SK-N-SH (cell line): ENCODE measurements around the gene SLC38A8. TPM values are rescaled to one million over a fixed set of nuclear protein-coding genes. Genes with fewer than 3 reads are reported as not detected.

Experiments used
- CTCF ChIA-PET: fragments of 300-600, 350-600 bp; formaldehyde crosslinking; extraction: SDS; loops from one replicate; lab custom pipeline; 2021; lab: Yijun Ruan, JAX
- POLR2A ChIA-PET: fragments of 350-600 bp; sonication (Branson Sonifier 250); formaldehyde crosslinking; extraction: SDS; loops from one replicate; lab custom pipeline; 2020; ENCODE audit warnings: antibody characterized with exemption, inconsistent platforms; lab: Yijun Ruan, JAX
- DNase-seq: peaks from one replicate; pipeline ENCODE4 v3.0.0; 2012
- H2AFZ ChIP-seq: fragments of 200-600 bp; sonication (generic); 2 replicates; pipeline ENCODE4 v1.8.1; 2016; ENCODE audit warnings: antibody characterized with exemption, mild to moderate bottlenecking, low read depth
- H3F3A ChIP-seq: fragments of 200-600 bp; sonication (generic); replicated peaks from 2 replicates; pipeline ENCODE3; 2016; ENCODE audit warnings: antibody characterized with exemption, mild to moderate bottlenecking; ENCODE audit not compliant: insufficient read depth
- H3K27ac ChIP-seq, 2 experiments: fragments of 200-500 bp in 1 of 2; fragments of 200-600 bp in 1 of 2; sonication (Bioruptor generic) in 1 of 2; sonication (generic), shearing (Covaris generic) in 1 of 2; 2 replicates each; pipeline versions ENCODE4 v1.5.1 to v1.6.1; 2014 to 2016; ENCODE audit warnings: low read depth in 2 of 2, inconsistent platforms in 1 of 2, low read length in 1 of 2, mild to moderate bottlenecking in 1 of 2, mixed read lengths in 1 of 2
- H3K27me3 ChIP-seq: fragments of 200-600 bp; sonication (generic), shearing (Covaris generic); 2 replicates; pipeline ENCODE4 v1.6.1; 2016; ENCODE audit warnings: mixed run types; ENCODE audit not compliant: insufficient read depth
- H3K36me3 ChIP-seq, 2 experiments: fragments of 200-500 bp in 1 of 2; fragments of 200-600 bp in 1 of 2; sonication (Bioruptor generic) in 1 of 2; sonication (generic) in 1 of 2; replicated peaks in 1 of 2; 2 replicates each; pipeline versions ENCODE3 to v1.5.1; 2014 to 2016; ENCODE audit warnings: low read length in 1 of 2, mild to moderate bottlenecking in 1 of 2; ENCODE audit not compliant: insufficient read depth in 2 of 2, control insufficient read depth in 1 of 2
- H3K4me1 ChIP-seq, 2 experiments: fragments of 200-500 bp in 1 of 2; fragments of 200-600 bp in 1 of 2; sonication (Bioruptor generic) in 1 of 2; sonication (generic), shearing (Covaris generic) in 1 of 2; 2 replicates each; pipeline versions ENCODE4 v1.5.1 to v1.6.1; 2014 to 2016; ENCODE audit warnings: low read depth in 1 of 2, low read length in 1 of 2, mixed run types in 1 of 2; ENCODE audit not compliant: insufficient read depth in 2 of 2, control insufficient read depth in 1 of 2
- H3K4me2 ChIP-seq: fragments of 200-600 bp; sonication (generic), shearing (Covaris generic); 2 replicates; pipeline ENCODE4 v1.6.1; 2017; ENCODE audit warnings: mixed run types
- H3K4me3 ChIP-seq, 2 experiments: fragments of 200-500 bp in 1 of 2; fragments of 200-600 bp in 1 of 2; sonication (Bioruptor generic) in 1 of 2; sonication (generic), shearing (Covaris generic) in 1 of 2; 2 replicates each; pipeline versions ENCODE4 v1.5.1 to v1.8.1; 2014 to 2016; ENCODE audit warnings: low read depth in 2 of 2, inconsistent platforms in 1 of 2, low read length in 1 of 2, mild to moderate bottlenecking in 1 of 2, mixed read lengths in 1 of 2, moderate library complexity in 1 of 2
- H3K79me2 ChIP-seq: fragments of 200-600 bp; sonication (generic); 2 replicates; pipeline ENCODE4 v1.8.1; 2017; ENCODE audit warnings: mild to moderate bottlenecking; ENCODE audit not compliant: insufficient read depth
- H3K9ac ChIP-seq: fragments of 200-600 bp; sonication (generic); 2 replicates; pipeline ENCODE4 v1.6.1; 2017; ENCODE audit warnings: mixed run types
- H3K9me2 ChIP-seq: fragments of 200-600 bp; sonication (generic); 2 replicates; pipeline ENCODE4 v1.6.1; 2017; ENCODE audit warnings: mixed run types
- H3K9me3 ChIP-seq: fragments of 200-600 bp; sonication (generic); 2 replicates; pipeline ENCODE4 v1.6.1; 2017; ENCODE audit warnings: mixed run types, mild to moderate bottlenecking, moderate library complexity
- H4K20me1 ChIP-seq: fragments of 200-600 bp; sonication (generic); 2 replicates; pipeline ENCODE4 v1.6.1; 2017; ENCODE audit warnings: mild to moderate bottlenecking, mixed run types; ENCODE audit not compliant: insufficient read depth
- CHD2 ChIP-seq: fragments of 150-350 bp; IDR thresholded peaks from 2 replicates; pipeline ENCODE4 v1.6.1; 2018; ENCODE audit warnings: low read length; ENCODE audit not compliant: partially characterized antibody
- CTCF ChIP-seq: fragments of 200-600 bp; sonication (generic); IDR thresholded peaks from 2 replicates; pipeline ENCODE4 v1.6.1; 2017; ENCODE audit warnings: antibody characterized with exemption, mild to moderate bottlenecking, moderate library complexity
- EZH2phosphoT487 ChIP-seq: fragments of 200-600 bp; sonication (generic); IDR thresholded peaks from 2 replicates; pipeline ENCODE4 v1.6.1; 2017; ENCODE audit warnings: low read depth, mixed run types, mild to moderate bottlenecking, antibody characterized with exemption, moderate library complexity, borderline replicate concordance
- FOXJ3 ChIP-seq: sonication (generic); formaldehyde crosslinking; IDR thresholded peaks from 2 replicates; pipeline ENCODE4 v1.5.1; 2020; ENCODE audit warnings: mild to moderate bottlenecking, missing genetic modification reagents
- GABPA ChIP-seq: IDR thresholded peaks from 2 replicates; pipeline ENCODE4 v1.4.0; 2012; ENCODE audit warnings: low read depth, mild to moderate bottlenecking
- IRF3 ChIP-seq: fragments of 150-350 bp; IDR thresholded peaks from 2 replicates; pipeline ENCODE4 v1.6.1; 2016; ENCODE audit warnings: mild to moderate bottlenecking, low read depth, low read length
- MEF2A ChIP-seq: IDR thresholded peaks from 2 replicates; pipeline ENCODE4 v1.4.0; 2012; ENCODE audit warnings: low read depth, borderline replicate concordance
- NFIC ChIP-seq: IDR thresholded peaks from 2 replicates; pipeline ENCODE4 v1.4.0; 2012; ENCODE audit warnings: borderline replicate concordance
- NRF1 ChIP-seq: IDR thresholded peaks from 2 replicates; pipeline ENCODE4 v1.6.1; 2012; ENCODE audit warnings: low read depth, mild to moderate bottlenecking, low read length
- POLR2AphosphoS5 ChIP-seq: IDR thresholded peaks from 2 replicates; pipeline ENCODE4 v1.6.1; 2012; ENCODE audit warnings: low read depth, low read length
- RAD21 ChIP-seq: IDR thresholded peaks from 2 replicates; pipeline ENCODE4 v1.6.1; 2012; ENCODE audit warnings: mild to moderate bottlenecking, low read length
- RCOR1 ChIP-seq: fragments of 150-350 bp; IDR thresholded peaks from 2 replicates; pipeline ENCODE4 v1.6.1; 2017; ENCODE audit warnings: antibody characterized with exemption, low read length
- RXRA ChIP-seq: IDR thresholded peaks from 2 replicates; pipeline ENCODE4 v1.4.0; 2012; ENCODE audit warnings: low read depth, mild to moderate bottlenecking, borderline replicate concordance
- SIN3A ChIP-seq: IDR thresholded peaks from 2 replicates; pipeline ENCODE4 v1.6.1; 2012; ENCODE audit warnings: low read depth, mild to moderate bottlenecking, low read length, moderate library complexity, borderline replicate concordance
- SMC3 ChIP-seq: IDR thresholded peaks from 2 replicates; pipeline ENCODE4 v1.6.1; 2012; ENCODE audit warnings: low read depth, low read length, improper control_type of control experiment
- USF1 ChIP-seq: IDR thresholded peaks from 2 replicates; pipeline ENCODE4 v1.4.0; 2012; ENCODE audit warnings: low read depth, borderline replicate concordance
- WGBS: methylation state at CpG from one replicate; pipeline ENCODE4 v1.1.6; 2017; ENCODE audit warnings: low lambda C conversion rate; 5-methylcytosine and 5-hydroxymethylcytosine counted together
- polyA plus RNA-seq, 3 experiments: library from polyadenylated mRNA; depleted of rRNA; stranded (reverse); fragments of >200 nt; gene quantifications; 2 replicates each; pipeline ENCODE4 v1.2.3, GENCODE V29; 2012
- TF ChIP-seq, protein P1 (sequence below): IDR thresholded peaks from 2 replicates; pipeline ENCODE4 v1.4.0; 2012; ENCODE audit warnings: low read depth, borderline replicate concordance
- TF ChIP-seq, protein P2 (sequence below): IDR thresholded peaks from 2 replicates; pipeline ENCODE4 v1.4.0; 2012; ENCODE audit warnings: low read depth
- TF ChIP-seq, protein P3 (sequence below): IDR thresholded peaks from 2 replicates; pipeline ENCODE4; 2012
- TF ChIP-seq, protein P4 (sequence below): fragments of 150-350 bp; IDR thresholded peaks from 2 replicates; pipeline ENCODE4 v1.6.1; 2017; ENCODE audit warnings: antibody characterized with exemption, low read length, low read depth, borderline replicate concordance

SLC38A8 gene
- polyA plus RNA-seq, 1 of the 3 experiments (the other 2 are of a cell fraction): not detected

GRCh38 chr16:84004442-84004841, 38.2 kb downstream of the SLC38A8 start:
- no peak for TF ChIP-seq CTCF
- no peak for TF ChIP-seq EZH2phosphoT487
- TF ChIP-seq, protein P1, sequence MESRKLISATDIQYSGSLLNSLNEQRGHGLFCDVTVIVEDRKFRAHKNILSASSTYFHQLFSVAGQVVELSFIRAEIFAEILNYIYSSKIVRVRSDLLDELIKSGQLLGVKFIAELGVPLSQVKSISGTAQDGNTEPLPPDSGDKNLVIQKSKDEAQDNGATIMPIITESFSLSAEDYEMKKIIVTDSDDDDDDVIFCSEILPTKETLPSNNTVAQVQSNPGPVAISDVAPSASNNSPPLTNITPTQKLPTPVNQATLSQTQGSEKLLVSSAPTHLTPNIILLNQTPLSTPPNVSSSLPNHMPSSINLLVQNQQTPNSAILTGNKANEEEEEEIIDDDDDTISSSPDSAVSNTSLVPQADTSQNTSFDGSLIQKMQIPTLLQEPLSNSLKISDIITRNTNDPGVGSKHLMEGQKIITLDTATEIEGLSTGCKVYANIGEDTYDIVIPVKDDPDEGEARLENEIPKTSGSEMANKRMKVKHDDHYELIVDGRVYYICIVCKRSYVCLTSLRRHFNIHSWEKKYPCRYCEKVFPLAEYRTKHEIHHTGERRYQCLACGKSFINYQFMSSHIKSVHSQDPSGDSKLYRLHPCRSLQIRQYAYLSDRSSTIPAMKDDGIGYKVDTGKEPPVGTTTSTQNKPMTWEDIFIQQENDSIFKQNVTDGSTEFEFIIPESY: no peak
- no peak for TF ChIP-seq FOXJ3
- TF ChIP-seq, protein P2, sequence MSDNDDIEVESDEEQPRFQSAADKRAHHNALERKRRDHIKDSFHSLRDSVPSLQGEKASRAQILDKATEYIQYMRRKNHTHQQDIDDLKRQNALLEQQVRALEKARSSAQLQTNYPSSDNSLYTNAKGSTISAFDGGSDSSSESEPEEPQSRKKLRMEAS: no peak
- no peak for TF ChIP-seq RCOR1
- TF ChIP-seq RAD21: no peak
- TF ChIP-seq POLR2AphosphoS5: no peak
- TF ChIP-seq RXRA: no peak
- no peak for TF ChIP-seq MEF2A
- no peak for TF ChIP-seq USF1
- TF ChIP-seq SIN3A: no peak
- no peak for TF ChIP-seq NFIC
- no peak for TF ChIP-seq NRF1
- no peak for TF ChIP-seq GABPA
- TF ChIP-seq IRF3: no peak
- TF ChIP-seq, protein P3, sequence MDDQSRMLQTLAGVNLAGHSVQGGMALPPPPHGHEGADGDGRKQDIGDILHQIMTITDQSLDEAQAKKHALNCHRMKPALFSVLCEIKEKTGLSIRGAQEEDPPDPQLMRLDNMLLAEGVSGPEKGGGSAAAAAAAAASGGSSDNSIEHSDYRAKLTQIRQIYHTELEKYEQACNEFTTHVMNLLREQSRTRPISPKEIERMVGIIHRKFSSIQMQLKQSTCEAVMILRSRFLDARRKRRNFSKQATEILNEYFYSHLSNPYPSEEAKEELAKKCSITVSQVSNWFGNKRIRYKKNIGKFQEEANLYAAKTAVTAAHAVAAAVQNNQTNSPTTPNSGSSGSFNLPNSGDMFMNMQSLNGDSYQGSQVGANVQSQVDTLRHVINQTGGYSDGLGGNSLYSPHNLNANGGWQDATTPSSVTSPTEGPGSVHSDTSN: no peak
- TF ChIP-seq, protein P4, sequence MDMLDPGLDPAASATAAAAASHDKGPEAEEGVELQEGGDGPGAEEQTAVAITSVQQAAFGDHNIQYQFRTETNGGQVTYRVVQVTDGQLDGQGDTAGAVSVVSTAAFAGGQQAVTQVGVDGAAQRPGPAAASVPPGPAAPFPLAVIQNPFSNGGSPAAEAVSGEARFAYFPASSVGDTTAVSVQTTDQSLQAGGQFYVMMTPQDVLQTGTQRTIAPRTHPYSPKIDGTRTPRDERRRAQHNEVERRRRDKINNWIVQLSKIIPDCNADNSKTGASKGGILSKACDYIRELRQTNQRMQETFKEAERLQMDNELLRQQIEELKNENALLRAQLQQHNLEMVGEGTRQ: no peak
- TF ChIP-seq CHD2: no peak
- TF ChIP-seq SMC3: no peak
- TF ChIP-seq, all 33 proteins: peak for 0
- Histone ChIP-seq H3K4me3 (no peak overlapping the region), H3K9me2 (no peaks in the 10 kb centered on the region), H3K36me3 (no peaks in the 10 kb centered on the region), H3K9me3 (no peaks in the 10 kb centered on the region), H4K20me1 (no peaks in the 10 kb centered on the region), H3K27ac (no peak overlapping the region), H2AFZ (no peak overlapping the region), H3K79me2 (no peaks in the 10 kb centered on the region), H3K9ac (no peak overlapping the region), H3F3A (no peaks in the 10 kb centered on the region), H3K27me3 (peaks cover 11% of the 10 kb centered on the region; the same call in 1 of the 2 replicates), H3K4me2 (no peak overlapping the region), H3K4me1 (no peaks in the 10 kb centered on the region)
- DNase-seq: no peak
- CTCF ChIA-PET: interaction anchor here (1.0 to 1.6 kb wide), 2 partner anchors 10 to 48 kb away, joined by 3 to 5 read pairs; no protein-coding TSS in a partner anchor
- WGBS: 63% methylated on average over 7 of the region's 7 CpGs
- POLR2A ChIA-PET: no interaction called here
